A673 (cell line): ENCODE results near the gene ZEB2. TPM values are rescaled to one million over a fixed set of nuclear protein-coding genes. Genes with fewer than 3 reads are reported as not detected.
"Not testable (repeated sequence)": the region's sequence is repeated elsewhere in the genome, so short reads cannot be mapped to it uniquely, and the experiment has no call there.

Experiments used
- BruUV-seq: library from RNA; stranded (reverse); fragments of 400-500 nt; replicated peaks from 2 replicates; lab custom pipeline; 2021; lab: Mats Ljungman, UMichigan
- CTCF ChIA-PET: fragments of 300-600 bp; sonication (Branson Sonifier 250); formaldehyde crosslinking; loops from one replicate; lab custom pipeline; 2022; ENCODE audit warnings: antibody characterized with exemption; lab: Charles Lee
- POLR2A ChIA-PET: fragments of 300-600 bp; sonication (Branson Sonifier 250); formaldehyde crosslinking; loops from one replicate; lab custom pipeline; 2022; ENCODE audit warnings: antibody characterized with exemption; ENCODE audit not compliant: low non-redundant PET; lab: Charles Lee
- DNase-seq: peaks from one replicate; pipeline ENCODE4 v3.0.0-alpha.2; 2015; ENCODE audit warnings: low spot score
- H3K27ac ChIP-seq: fragments of 200-600 bp; sonication (generic); 2 replicates; pipeline ENCODE4 v1.5.1; 2016; ENCODE audit warnings: mixed run types, low read depth, mild to moderate bottlenecking, mixed read lengths, antibody characterized with exemption, low read length; ENCODE audit not compliant: poor library complexity, severe bottlenecking
- H3K27me3 ChIP-seq: fragments of 200-600 bp; sonication (generic); replicated peaks from 2 replicates; pipeline ENCODE4 v1.6.1; 2017; ENCODE audit warnings: mixed run types, low read depth, mild to moderate bottlenecking, mixed read lengths, antibody characterized with exemption, low read length; ENCODE audit not compliant: insufficient read depth, poor library complexity
- H3K36me3 ChIP-seq: fragments of 200-600 bp; sonication (generic); 2 replicates; pipeline ENCODE4 v1.6.1; 2016; ENCODE audit warnings: mixed run types, mild to moderate bottlenecking, mixed read lengths, antibody characterized with exemption, low read length; ENCODE audit not compliant: insufficient read depth, poor library complexity, severe bottlenecking
- H3K4me1 ChIP-seq: fragments of 200-600 bp; sonication (generic); 2 replicates; pipeline ENCODE4 v1.6.1; 2017; ENCODE audit warnings: mixed run types, mild to moderate bottlenecking, mixed read lengths, antibody characterized with exemption, low read length; ENCODE audit not compliant: insufficient read depth, poor library complexity, severe bottlenecking
- H3K4me3 ChIP-seq: fragments of 200-600 bp; sonication (generic); 2 replicates; pipeline ENCODE4 v1.5.1; 2016; ENCODE audit warnings: low read depth, mixed run types, mild to moderate bottlenecking, mixed read lengths, low read length; ENCODE audit not compliant: poor library complexity, severe bottlenecking
- H3K9me3 ChIP-seq: fragments of 200-600 bp; sonication (generic); 2 replicates; pipeline ENCODE4 v1.6.1; 2016; ENCODE audit warnings: mixed run types, low read depth, mild to moderate bottlenecking, mixed read lengths, antibody characterized with exemption, low read length; ENCODE audit not compliant: poor library complexity, severe bottlenecking
- CTCF ChIP-seq: fragments of 300-800, 200-600 bp; sonication (generic); conservative IDR thresholded peaks from 2 replicates; pipeline ENCODE4 v1.5.1; 2017; ENCODE audit warnings: low read depth, mild to moderate bottlenecking, antibody characterized with exemption, low read length, moderate library complexity, mixed read lengths
- EZH2 ChIP-seq: fragments of 200-600 bp; sonication (generic); IDR thresholded peaks from 2 replicates; pipeline ENCODE4 v1.6.1; 2017; ENCODE audit warnings: borderline replicate concordance, low read depth, mild to moderate bottlenecking, mixed read lengths, antibody characterized with exemption, low read length; ENCODE audit not compliant: poor library complexity, severe bottlenecking
- intact Hi-C: fragments of 100-400 bp; cut with micrococcal nuclease; formaldehyde crosslinking; loops from one replicate; pipeline ENCODE4 v1.10.0; 2022; ENCODE audit not compliant: unreplicated experiment
- total RNA-seq: library from RNA; stranded (reverse); gene quantifications from 2 replicates; pipeline ENCODE4 v1.2.3, GENCODE V29; 2021

ZEB2 gene
- total RNA-seq, 1 experiment from 2014 or later: 146 TPM

- BruUV-seq: no TSS peak
- Histone ChIP-seq H3K27ac (no peak overlapping the region), H3K4me3 (no peak overlapping the region), H3K4me1 (peaks cover 12% of the 10 kb centered on the region), H3K9me3 (no peaks in the 10 kb centered on the region), H3K27me3 (no peaks in the 10 kb centered on the region), H3K36me3 (no peaks in the 10 kb centered on the region)
- ChIA-PET POLR2A (interaction anchor here (0.9 kb wide), 1 partner anchor 882 kb away, joined by 3 read pairs; no protein-coding TSS in a partner anchor), CTCF (no interaction called here)
- DNase-seq: no peak
- intact Hi-C loops: loop anchor here (10.0 kb wide), 1 partner anchor 1178 kb away; no protein-coding TSS in a partner anchor
- TF ChIP-seq CTCF (no peak), EZH2 (no peak)
Measured at GRCh38 chr2:144366825-144367429, 153.0 kb downstream of the ZEB2 start.

GRCh38 chr2:144364944-144365738, 154.8 kb downstream of the ZEB2 start:
- no peak for TF ChIP-seq CTCF
- TF ChIP-seq EZH2: no peak
- no TSS peak for BruUV-seq
- H3K27me3 ChIP-seq: no peaks in the 10 kb centered on the region
- DNase-seq: peak; percentile 58
- H3K9me3 ChIP-seq: no peaks in the 10 kb centered on the region
- ChIA-PET POLR2A (no interaction called here), CTCF (no interaction called here)
- H3K27ac ChIP-seq: peak overlapping the region; percentile 33
- H3K4me3 ChIP-seq: no peak overlapping the region
- intact Hi-C loops: loop anchor here (10.0 kb wide), 1 partner anchor 1180 kb away; no protein-coding TSS in a partner anchor
- H3K4me1 ChIP-seq: peaks cover 20% of the 10 kb centered on the region
- no peaks in the 10 kb centered on the region for H3K36me3 ChIP-seq

- Histone ChIP-seq H3K27ac (peak overlapping the region; percentile 33), H3K4me1 (peaks cover 29% of the 10 kb centered on the region)
- H3K9me3 ChIP-seq, CTCF ChIA-PET, H3K4me3 ChIP-seq, H3K27me3 ChIP-seq, BruUV-seq, H3K36me3 ChIP-seq, POLR2A ChIA-PET, DNase-seq: not testable (repeated sequence)
- intact Hi-C loops: loop anchor here (10.0 kb wide), 1 partner anchor 1181 kb away; no protein-coding TSS in a partner anchor
Measured at GRCh38 chr2:144364247-144364646, 155.7 kb downstream of the ZEB2 start.
